Measurements from ENCODE around the gene NSA2. TPM values are rescaled to one million over a fixed set of nuclear protein-coding genes. Genes with fewer than 3 reads are reported as not detected.

The NSA2 gene
- total and polyA plus RNA-seq, 9 of the 15 experiments (the other 6 are each of a cell fraction or from before 2014, with no cell fraction given) = 60.2 to 246 (median 183) TPM

DNA sequence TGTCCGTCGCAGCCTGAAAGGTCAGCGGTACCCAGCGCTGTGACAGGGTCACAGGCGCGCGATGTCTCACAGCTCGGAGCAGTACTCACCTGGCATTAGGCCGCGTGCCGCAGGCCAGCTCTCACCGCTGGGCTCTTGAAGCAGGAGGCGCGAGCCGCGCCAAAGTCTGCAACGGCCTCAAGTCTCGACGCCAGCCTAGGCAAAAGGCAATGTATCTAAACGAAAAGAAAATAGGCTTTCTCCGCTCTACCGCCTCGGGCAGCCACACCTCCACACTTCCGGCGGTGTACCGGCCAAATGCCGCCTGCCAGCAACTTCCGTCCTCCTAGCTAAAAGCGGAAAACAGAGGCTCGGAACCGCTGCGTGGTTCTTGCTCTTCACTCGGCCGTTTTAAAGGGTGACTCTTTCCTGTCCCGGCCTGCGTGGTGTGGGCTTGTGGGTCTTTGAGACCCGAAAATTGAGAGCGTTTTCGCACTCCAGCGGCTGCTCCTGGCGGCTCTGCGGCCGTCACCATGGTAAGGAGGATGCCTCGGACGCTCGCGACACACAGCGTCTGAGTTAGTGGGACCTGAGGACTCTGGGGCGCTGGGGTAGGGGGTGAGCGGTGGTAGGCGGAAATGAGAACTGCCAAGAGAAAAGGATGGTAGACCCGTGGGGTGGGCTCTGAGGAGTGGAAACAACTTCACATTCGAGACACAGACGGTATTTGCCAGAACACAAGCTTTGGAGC, at the start of gene NSA2, which contains the start of gene GFM2 (continued):
- TF ChIP-seq SP1 (CRISPR knock-in tag; IDR thresholded peaks at IDR 0.05) (peak; percentile 87), ZNF197 (CRISPR knock-in tag; IDR thresholded peaks at IDR 0.05; ENCODE audit: low read depth) (peak; percentile 80; the same call in 1 of the 2 replicates), ZNF79 (CRISPR knock-in tag; IDR thresholded peaks at IDR 0.05; ENCODE audit: low read depth) (no peak), POLR2A (conservative IDR thresholded peaks at IDR 0.05) (peak; percentile 91), TEAD4 (IDR thresholded peaks at IDR 0.05; ENCODE audit: low read length) (peak; percentile 36; the same call in 1 of the 2 replicates), TEAD4 (CRISPR knock-in tag; IDR thresholded peaks at IDR 0.05; ENCODE audit: borderline replicate concordance) (no peak), FOXM1 (IDR thresholded peaks at IDR 0.05; ENCODE audit: low read depth) (peak; percentile 83), FOXM1 (CRISPR knock-in tag; IDR thresholded peaks at IDR 0.05; ENCODE audit: low read depth) (0 out of 2 replicates have a peak, but pooled peaks have one; percentile 24), RBM39 (optimal IDR thresholded peaks at IDR 0.05; ENCODE audit: low read depth, low read length) (peak; percentile 72), NR4A1 (CRISPR knock-in tag; IDR thresholded peaks at IDR 0.05) (no peak), NR4A1 (tag; IDR thresholded peaks at IDR 0.05) (0 out of 2 replicates have a peak, but pooled peaks have one; percentile 43), KAT7 (CRISPR knock-in tag; IDR thresholded peaks at IDR 0.05; ENCODE audit: borderline replicate concordance) (peak; percentile 39; the same call in 1 of the 2 replicates), POLR2AphosphoS5 (IDR thresholded peaks at IDR 0.05; ENCODE audit: control insufficient read depth, insufficient read depth, low read depth, low read length) (peak; percentile 64; the same call in 1 of the 2 replicates), BRCA1 (IDR thresholded peaks at IDR 0.05) (no peak), BRCA1 (CRISPR knock-in tag; IDR thresholded peaks at IDR 0.05) (peak; percentile 59; the same call in 1 of the 2 replicates), MYC (IDR thresholded peaks at IDR 0.05; ENCODE audit: low read depth, low read length) (peak; percentile 92), MYC (CRISPR knock-in tag; IDR thresholded peaks at IDR 0.05; ENCODE audit: borderline replicate concordance, low read depth) (no peak; the same call in 1 of the 2 replicates), POLR2G (IDR thresholded peaks at IDR 0.05; ENCODE audit: low read depth, low read length) (peak; percentile 82), MTA3 (IDR thresholded peaks at IDR 0.05; ENCODE audit: borderline replicate concordance) (peak; percentile 70; the same call in 1 of the 2 replicates), CBX8 (IDR thresholded peaks at IDR 0.05; ENCODE audit: borderline replicate concordance, extremely low read depth, low read depth, low read length, poor library complexity, severe bottlenecking) (no peak), THRAP3 (IDR thresholded peaks at IDR 0.05; ENCODE audit: borderline replicate concordance) (0 out of 2 replicates have a peak, but pooled peaks have one; percentile 66), RBBP5 (IDR thresholded peaks at IDR 0.05; ENCODE audit: borderline replicate concordance, insufficient read depth, low read length, poor library complexity, severe bottlenecking) (peak; percentile 99), KLF6 (CRISPR knock-in tag; IDR thresholded peaks at IDR 0.05; ENCODE audit: borderline replicate concordance) (0 out of 2 replicates have a peak, but pooled peaks have one; percentile 18), GATAD2B (IDR thresholded peaks at IDR 0.05; ENCODE audit: borderline replicate concordance) (no peak), SPI1 (IDR thresholded peaks at IDR 0.05; ENCODE audit: borderline replicate concordance, low read depth, low read length) (peak; percentile 18; the same call in 1 of the 2 replicates), SIX5 (IDR thresholded peaks at IDR 0.05; ENCODE audit: borderline replicate concordance in 1 of 2, insufficient read depth in 1 of 2, low read depth in 1 of 2, low read length in 2 of 2) (peak; percentile 34 to 49; a peak in 3 of 4 replicates)
- TF ChIP-seq, protein P1, sequence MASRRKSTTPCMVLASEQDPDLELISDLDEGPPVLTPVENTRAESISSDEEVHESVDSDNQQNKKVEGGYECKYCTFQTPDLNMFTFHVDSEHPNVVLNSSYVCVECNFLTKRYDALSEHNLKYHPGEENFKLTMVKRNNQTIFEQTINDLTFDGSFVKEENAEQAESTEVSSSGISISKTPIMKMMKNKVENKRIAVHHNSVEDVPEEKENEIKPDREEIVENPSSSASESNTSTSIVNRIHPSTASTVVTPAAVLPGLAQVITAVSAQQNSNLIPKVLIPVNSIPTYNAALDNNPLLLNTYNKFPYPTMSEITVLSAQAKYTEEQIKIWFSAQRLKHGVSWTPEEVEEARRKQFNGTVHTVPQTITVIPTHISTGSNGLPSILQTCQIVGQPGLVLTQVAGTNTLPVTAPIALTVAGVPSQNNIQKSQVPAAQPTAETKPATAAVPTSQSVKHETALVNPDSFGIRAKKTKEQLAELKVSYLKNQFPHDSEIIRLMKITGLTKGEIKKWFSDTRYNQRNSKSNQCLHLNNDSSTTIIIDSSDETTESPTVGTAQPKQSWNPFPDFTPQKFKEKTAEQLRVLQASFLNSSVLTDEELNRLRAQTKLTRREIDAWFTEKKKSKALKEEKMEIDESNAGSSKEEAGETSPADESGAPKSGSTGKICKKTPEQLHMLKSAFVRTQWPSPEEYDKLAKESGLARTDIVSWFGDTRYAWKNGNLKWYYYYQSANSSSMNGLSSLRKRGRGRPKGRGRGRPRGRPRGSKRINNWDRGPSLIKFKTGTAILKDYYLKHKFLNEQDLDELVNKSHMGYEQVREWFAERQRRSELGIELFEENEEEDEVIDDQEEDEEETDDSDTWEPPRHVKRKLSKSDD (conservative IDR thresholded peaks at IDR 0.05; ENCODE audit: low read length) = peak; percentile 87; the same call in 1 of the 2 replicates

All from K562 (cell line).